HG02588 (cell line): ENCODE data around the gene PYDC2.
"Not testable (repeated sequence)": the region's sequence is repeated elsewhere in the genome, so short reads cannot be mapped to it uniquely, and the experiment has no call there.

Source experiments
- ATAC-seq: cut with Tn5 transposase; IDR thresholded peaks from one replicate; pipeline ENCODE4 v1.9.1; 2021; ENCODE audit warnings: mild to moderate bottlenecking, moderate library complexity; ENCODE audit not compliant: unreplicated experiment

The PYDC2 gene

GRCh38 chr3:191460360-191460759 is 603 bp upstream of the PYDC2 start:
- no peak for ATAC-seq

- ATAC-seq = no peak
These were observed 9.1 kb downstream of the PYDC2 start for GRCh38 chr3:191470080-191470479.

GRCh38 chr3:191470545-191470944 is 9.6 kb downstream of the PYDC2 start:
- no peak for ATAC-seq

- ATAC-seq = no peak
These were observed 12.8 kb downstream of the PYDC2 start for GRCh38 chr3:191473661-191474198.

GRCh38 chr3:191476066-191476772 is 15.3 kb downstream of the PYDC2 start:
- ATAC-seq = no peak

GRCh38 chr3:191483994-191484393 is 23.0 kb downstream of the PYDC2 start:
- not testable (repeated sequence) for ATAC-seq

- ATAC-seq = no peak
These were observed 23.5 kb downstream of the PYDC2 start for GRCh38 chr3:191484461-191484860.

- ATAC-seq = no peak
These were observed 31.6 kb downstream of the PYDC2 start for GRCh38 chr3:191492601-191493000.

GRCh38 chr3:191493336-191493735 is 32.4 kb downstream of the PYDC2 start:
- ATAC-seq = no peak

GRCh38 chr3:191499307-191500080 is 38.5 kb downstream of the PYDC2 start:
- no peak for ATAC-seq

- no peak for ATAC-seq
These were observed 39.9 kb downstream of the PYDC2 start for GRCh38 chr3:191500892-191501291.

GRCh38 chr3:191502583-191502982 is 41.6 kb downstream of the PYDC2 start:
- ATAC-seq = no peak

- no peak for ATAC-seq
These were observed 48.1 kb downstream of the PYDC2 start for GRCh38 chr3:191509078-191509477.
